Thyroid gland (tissue), 4 donors: Measurements from ENCODE around the gene HOXC4. TPM values are rescaled to one million over a fixed set of nuclear protein-coding genes. Genes with fewer than 3 reads are reported as not detected.
"Not testable (repeated sequence)": the region's sequence is repeated elsewhere in the genome, so short reads cannot be mapped to it uniquely, and the experiment has no call there.

Experiments
- DNase-seq, 2 donors: peaks; one replicate each; pipeline ENCODE4 v3.0.0-alpha.2; 2019
- H3K27ac ChIP-seq, 3 donors: fragments of 200-600 bp; sonication (generic); 1 replicate in 2 of 3; 2 replicates in 1 of 3; pipeline ENCODE4 v1.5.1; 2016 to 2019; ENCODE audit warnings: mild to moderate bottlenecking in 1 of 3, moderate library complexity in 1 of 3
- H3K27me3 ChIP-seq: fragments of 200-600 bp; sonication (generic); one replicate; pipeline ENCODE4 v1.5.1; 2019
- H3K36me3 ChIP-seq, 2 donors: fragments of 200-600 bp; sonication (generic); one replicate each; pipeline ENCODE4 v1.5.1; 2016 to 2019
- H3K4me1 ChIP-seq, 2 donors: fragments of 200-600 bp; sonication (generic); one replicate each; pipeline ENCODE4 v1.5.1; 2017 to 2019
- H3K4me3 ChIP-seq, 3 donors: fragments of 200-600 bp; sonication (generic); replicated peaks in 1 of 3; 1 replicate in 2 of 3; 2 replicates in 1 of 3; pipeline ENCODE4 v1.5.1; 2016; ENCODE audit warnings: mild to moderate bottlenecking in 1 of 3
- H3K9me3 ChIP-seq: fragments of 200-600 bp; sonication (generic); one replicate; pipeline ENCODE4 v1.5.1; 2017
- WGBS, 2 donors: methylation state at CpG; one replicate each; pipeline ENCODE4 v1.1.5; 2017; 5-methylcytosine and 5-hydroxymethylcytosine counted together
- intact Hi-C: fragments of 100-400 bp; cut with DNase I; formaldehyde crosslinking; loops from one replicate; pipeline ENCODE4 v1.15.1; 2023
- microRNA counts, 2 donors: library from miRNA; unstranded; fragments of <30 nt; microRNA quantifications; one replicate each; lab custom pipeline; 2016 to 2017
- microRNA-seq: library from miRNA; unstranded; fragments of <30 nt; microRNA quantifications from one replicate; pipeline ENCODE4, GENCODE V29; 2016
- small RNA-seq: library from RNA; depleted of rRNA; stranded (forward); fragments of <200 nt; gene quantifications from one replicate; pipeline ENCODE3, GENCODE V24; 2016
- total RNA-seq, 4 donors: library from RNA; depleted of rRNA; stranded (reverse); fragments of >200 nt; gene quantifications; one replicate each; pipeline ENCODE4 v1.2.3, GENCODE V29; 2016

The HOXC4 gene
- total RNA-seq, 4 donors from 2014 or later: 0.22 to 0.27 TPM; not detected in 2

GRCh38 chr12:54102223-54102622 lies 48.6 kb downstream of the HOXC4 start:
- H3K27ac ChIP-seq, H3K36me3 ChIP-seq, H3K4me3 ChIP-seq, intact Hi-C loops, H3K27me3 ChIP-seq, H3K9me3 ChIP-seq, H3K4me1 ChIP-seq, DNase-seq: not testable (repeated sequence)
- WGBS, 2 donors: 57 to 62% methylated on average over 5 to 6 of the region's 6 CpGs

- H3K27ac ChIP-seq, H3K36me3 ChIP-seq, DNase-seq, H3K9me3 ChIP-seq, H3K27me3 ChIP-seq, intact Hi-C loops, H3K4me3 ChIP-seq, H3K4me1 ChIP-seq: not testable (repeated sequence)
- 75 to 77% methylated on average over 1 of the region's 1 CpG for WGBS, 2 donors
Observed at GRCh38 chr12:54103827-54104226, 50.2 kb downstream of the HOXC4 start.

MicroRNA genes within 50 kb of the gene (microRNA counts, 767-probe panel; counts per million panel counts)
- 0 counts per million in 2 donors for microRNA hsa-miR-615-3p (lab: Ali Mortazavi, UCI)
- 0 counts per million in 2 donors for microRNA hsa-miR-615-5p (lab: Ali Mortazavi, UCI)

Small RNAs within 50 kb of the gene (microRNA-seq; reads per million reads assigned to microRNA genes)
- 22.0 reads per million, percentile 38 among the genes with 10 or more reads in this experiment for gene MIR615

Small RNAs within 50 kb of the gene (small RNA-seq; reads per million reads assigned to genes)
- gene HOXC5 (not detected), gene MIR615 (0.28 reads per million), gene RF00019 (not detected)

Other genes with a start within 250 kb of the HOXC4 start
- gene HOXC13, start 115.0 kb upstream of the HOXC4 start, total RNA-seq: not detected
- gene HOXC12, start 98.9 kb upstream of the HOXC4 start, total RNA-seq: not detected
- not detected for gene HOXC11, start 80.7 kb upstream of the HOXC4 start, total RNA-seq
- gene HOTAIR, start 78.9 kb upstream of the HOXC4 start, total RNA-seq: not detected
- gene HOXC10, start 68.7 kb upstream of the HOXC4 start, total RNA-seq: not detected
- gene HOXC9, start 53.7 kb upstream of the HOXC4 start, total RNA-seq: under 1 TPM in 2 of 4 donors, not detected in 2; 0.22 to 0.27 TPM
- not detected for gene HOXC8, start 44.9 kb upstream of the HOXC4 start, total RNA-seq
- not detected for gene HOXC6, start 25.4 kb upstream of the HOXC4 start, total RNA-seq
- gene HOXC5, start 20.8 kb upstream of the HOXC4 start, total RNA-seq: under 1 TPM in 1 of 4 donors, not detected in 3; 0.27 TPM
- gene SMUG1, start 135.2 kb downstream of the HOXC4 start, total RNA-seq: 10 to 100 TPM; 33.6 to 44.2 (median 39.7) TPM
- gene CBX5, start 226.3 kb downstream of the HOXC4 start, total RNA-seq: 10 to 100 TPM; 56.2 to 97.4 (median 87.1) TPM
- 100 to 1,000 TPM; 298 to 519 (median 435) TPM for gene HNRNPA1, start 226.9 kb downstream of the HOXC4 start, total RNA-seq
- 1 to 10 TPM in 1 of 4 donors, under 1 TPM in 3; 0.56 to 1.7 (median 0.61) TPM for gene NFE2, start 247.2 kb downstream of the HOXC4 start, total RNA-seq